ENCODE data around the gene MAP4K3.
"Not testable (repeated sequence)": the region's sequence is repeated elsewhere in the genome, so short reads cannot be mapped to it uniquely, and the experiment has no call there.

MAP4K3 gene

DNA sequence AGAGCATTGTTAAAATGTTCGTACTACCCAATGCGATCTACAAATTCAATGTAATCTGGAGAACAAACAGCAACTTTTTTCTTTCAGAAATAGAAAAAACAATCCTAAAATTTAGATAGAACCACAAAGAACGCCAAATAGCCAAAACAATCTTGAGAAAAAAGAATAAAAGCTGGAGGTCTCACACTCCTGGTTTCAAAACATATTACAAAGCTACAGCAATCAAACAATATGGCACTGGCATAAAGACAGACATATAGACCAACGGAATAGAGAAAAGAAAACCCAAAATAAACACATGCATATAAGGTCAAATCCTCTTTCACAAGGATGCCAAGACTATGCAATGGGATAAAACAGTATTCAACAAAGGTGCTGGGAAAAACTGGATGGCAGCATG lies 74.5 kb downstream of the MAP4K3 start:
- Histone ChIP-seq H2AFZ (no peak overlapping the region), H3K27me3 (ENCODE audit: control insufficient read depth, insufficient read depth, low read length) (no peaks in the 10 kb centered on the region), H3K4me3 (ENCODE audit: low read depth, low read length) (no peak overlapping the region), H3K4me1 (no peaks in the 10 kb centered on the region), H3K27ac (no peak overlapping the region), H3K79me2 (peaks cover 22% of the 10 kb centered on the region), H3K36me3 (ENCODE audit: control insufficient read depth, insufficient read depth, low read length) (no peaks in the 10 kb centered on the region), H3K9ac (no peak overlapping the region), H3K9me3 (ENCODE audit: control insufficient read depth, low read length) (no peaks in the 10 kb centered on the region), H3K4me2 (ENCODE audit: low read length) (no peak overlapping the region)
- TF ChIP-seq CTCF (IDR thresholded peaks at IDR 0.05), result no peak

GRCh38 chr2:39361511-39361910 lies 75.6 kb downstream of the MAP4K3 start:
- Histone ChIP-seq H3K9ac (no peak overlapping the region), H3K27ac (no peak overlapping the region)

GRCh38 chr2:39360342-39360741 lies 76.7 kb downstream of the MAP4K3 start:
- H2AFZ ChIP-seq, result not testable (repeated sequence)

More at GRCh38 chr2:39361511-39361910, 75.6 kb downstream of the MAP4K3 start:
- Histone ChIP-seq H3K79me2 (peaks cover 22% of the 10 kb centered on the region), H3K4me2 (ENCODE audit: low read length) (no peak overlapping the region), H2AFZ (no peak overlapping the region), H3K9me3 (ENCODE audit: control insufficient read depth, low read length) (no peaks in the 10 kb centered on the region), H3K4me1 (no peaks in the 10 kb centered on the region), H3K36me3 (ENCODE audit: control insufficient read depth, insufficient read depth, low read length) (no peaks in the 10 kb centered on the region), H3K27me3 (ENCODE audit: control insufficient read depth, insufficient read depth, low read length) (no peaks in the 10 kb centered on the region), H3K4me3 (ENCODE audit: low read depth, low read length) (no peak overlapping the region)
- no peak for TF ChIP-seq CTCF (IDR thresholded peaks at IDR 0.05)

GRCh38 chr2:39359453-39360038 lies 77.5 kb downstream of the MAP4K3 start:
- no peak overlapping the region for H3K4me3 ChIP-seq (ENCODE audit: low read depth, low read length)
- TF ChIP-seq CTCF (IDR thresholded peaks at IDR 0.05), result no peak
- no peak overlapping the region for H2AFZ ChIP-seq
- H3K27me3 ChIP-seq (ENCODE audit: control insufficient read depth, insufficient read depth, low read length), result no peaks in the 10 kb centered on the region
- H3K9ac ChIP-seq, result no peak overlapping the region
- no peaks in the 10 kb centered on the region for H3K4me1 ChIP-seq
- H3K27ac ChIP-seq, result no peak overlapping the region
- H3K36me3 ChIP-seq (ENCODE audit: control insufficient read depth, insufficient read depth, low read length), result no peaks in the 10 kb centered on the region
- H3K9me3 ChIP-seq (ENCODE audit: control insufficient read depth, low read length), result no peaks in the 10 kb centered on the region
- H3K79me2 ChIP-seq, result peaks cover 22% of the 10 kb centered on the region
- no peak overlapping the region for H3K4me2 ChIP-seq (ENCODE audit: low read length)

More at GRCh38 chr2:39360342-39360741, 76.7 kb downstream of the MAP4K3 start:
- H3K36me3 ChIP-seq (ENCODE audit: control insufficient read depth, insufficient read depth, low read length); H3K27ac ChIP-seq; H3K9me3 ChIP-seq (ENCODE audit: control insufficient read depth, low read length); H3K4me1 ChIP-seq; H3K4me2 ChIP-seq (ENCODE audit: low read length); H3K9ac ChIP-seq; H3K27me3 ChIP-seq (ENCODE audit: control insufficient read depth, insufficient read depth, low read length); H3K4me3 ChIP-seq (ENCODE audit: low read depth, low read length): not testable (repeated sequence)
- peaks cover 22% of the 10 kb centered on the region for H3K79me2 ChIP-seq

- H3K9me3 ChIP-seq (ENCODE audit: control insufficient read depth, low read length), result no peaks in the 10 kb centered on the region
- H3K4me3 ChIP-seq (ENCODE audit: low read depth, low read length), result no peak overlapping the region
- no peaks in the 10 kb centered on the region for H3K4me1 ChIP-seq
- no peak overlapping the region for H3K9ac ChIP-seq
- H2AFZ ChIP-seq, result no peak overlapping the region
- no peak overlapping the region for H3K27ac ChIP-seq
- TF ChIP-seq CTCF (IDR thresholded peaks at IDR 0.05), result no peak
- peaks cover 29% of the 10 kb centered on the region for H3K79me2 ChIP-seq
- no peaks in the 10 kb centered on the region for H3K36me3 ChIP-seq (ENCODE audit: control insufficient read depth, insufficient read depth, low read length)
- no peak overlapping the region for H3K4me2 ChIP-seq (ENCODE audit: low read length)
- no peaks in the 10 kb centered on the region for H3K27me3 ChIP-seq (ENCODE audit: control insufficient read depth, insufficient read depth, low read length)
Measured at GRCh38 chr2:39356922-39357639, 80.0 kb downstream of the MAP4K3 start.

Data from parathyroid adenoma (tissue), 2 donors.